Activated CD4-positive, alpha-beta T cell treated with anti-CD3 and anti-CD28 coated beads, Interleukin-10, Interleukin-2, amounts not matched to agents 100 ng/mL and 50 ng/mL, durations not matched to agents 16 hours and 8 hours (primary cell): ENCODE data around the gene LARGE1.
"Not testable (repeated sequence)": the region's sequence is repeated elsewhere in the genome, so short reads cannot be mapped to it uniquely, and the experiment has no call there.

ENCODE experiments used
- DNase-seq: peaks from one replicate; pipeline ENCODE4 v3.0.0-alpha.2; 2020

LARGE1 gene

GRCh38 chr22:33584152-33584551 lies 336.1 kb downstream of the LARGE1 start:
- DNase-seq: no peak

- DNase-seq: no peak
These were observed 337.4 kb downstream of the LARGE1 start for GRCh38 chr22:33582822-33583400.

GRCh38 chr22:33580310-33580709 lies 340.0 kb downstream of the LARGE1 start:
- DNase-seq: no peak

GRCh38 chr22:33579448-33580093 lies 340.7 kb downstream of the LARGE1 start:
- DNase-seq: peak; percentile 51

GRCh38 chr22:33578752-33579151 lies 341.5 kb downstream of the LARGE1 start:
- no peak for DNase-seq

GRCh38 chr22:33577862-33578411 lies 342.3 kb downstream of the LARGE1 start:
- DNase-seq: no peak

- DNase-seq: no peak
These were observed 344.1 kb downstream of the LARGE1 start for GRCh38 chr22:33576205-33576604.

GRCh38 chr22:33575771-33576170 lies 344.5 kb downstream of the LARGE1 start:
- no peak for DNase-seq

GRCh38 chr22:33575041-33575440 lies 345.2 kb downstream of the LARGE1 start:
- DNase-seq: no peak

- DNase-seq: no peak
These were observed 346.8 kb downstream of the LARGE1 start for GRCh38 chr22:33573479-33573878.

- no peak for DNase-seq
These were observed 348.2 kb downstream of the LARGE1 start for GRCh38 chr22:33572086-33572485.

GRCh38 chr22:33570110-33570509 lies 350.2 kb downstream of the LARGE1 start:
- DNase-seq: no peak

GRCh38 chr22:33569559-33569958 lies 350.7 kb downstream of the LARGE1 start:
- no peak for DNase-seq

GRCh38 chr22:33569018-33569417 lies 351.3 kb downstream of the LARGE1 start:
- DNase-seq: no peak

- DNase-seq: not testable (repeated sequence)
These were observed 353.8 kb downstream of the LARGE1 start for GRCh38 chr22:33566495-33566894.

- no peak for DNase-seq
These were observed 354.7 kb downstream of the LARGE1 start for GRCh38 chr22:33565580-33565995.

GRCh38 chr22:33564683-33565082 lies 355.6 kb downstream of the LARGE1 start:
- DNase-seq: no peak

GRCh38 chr22:33563220-33563964 lies 356.9 kb downstream of the LARGE1 start:
- no peak for DNase-seq

GRCh38 chr22:33562501-33562900 lies 357.8 kb downstream of the LARGE1 start:
- no peak for DNase-seq

- no peak for DNase-seq
These were observed 359.0 kb downstream of the LARGE1 start for GRCh38 chr22:33561149-33561807.

GRCh38 chr22:33557836-33558235 lies 362.4 kb downstream of the LARGE1 start:
- DNase-seq: no peak

- DNase-seq: no peak
These were observed 364.3 kb downstream of the LARGE1 start for GRCh38 chr22:33555814-33556522.

GRCh38 chr22:33553493-33553892 lies 366.8 kb downstream of the LARGE1 start:
- no peak for DNase-seq
